Body of pancreas (tissue), 4 donors: Measurements from ENCODE around the gene RNF138. TPM values are rescaled to one million over a fixed set of nuclear protein-coding genes. Genes with fewer than 3 reads are reported as not detected.
A peak's percentile ranks its signal among the peaks of the same experiment; 100 is the strongest.

Source experiments
- ATAC-seq: fragments of 150-250 bp; one replicate; pipeline ENCODE4 v1.9.1; 2016
- DNase-seq, 4 donors: peaks; one replicate each; pipeline ENCODE4 v3.0.0-alpha.2; 2019
- H3K27ac ChIP-seq, 4 donors: fragments of 200-600 bp; sonication (generic); 1 replicate in 3 of 4; 2 replicates in 1 of 4; pipeline versions ENCODE4 v1.5.1 to v1.6.1; 2016 to 2019; ENCODE audit warnings: mild to moderate bottlenecking in 1 of 4, mixed read lengths in 1 of 4, moderate library complexity in 1 of 4
- H3K27me3 ChIP-seq, 2 donors: fragments of 200-600 bp; sonication (generic); one replicate each; pipeline ENCODE4 v1.6.0; 2016; ENCODE audit warnings: mild to moderate bottlenecking in 1 of 2
- H3K36me3 ChIP-seq, 2 donors: fragments of 200-600 bp; sonication (generic); replicated peaks in 1 of 2; 2 replicates each; pipeline ENCODE4 v1.5.1; 2016; ENCODE audit warnings: low read depth in 2 of 2; ENCODE audit not compliant: insufficient read depth in 1 of 2
- H3K4me1 ChIP-seq: fragments of 200-600 bp; sonication (generic); one replicate; pipeline ENCODE4 v1.6.0; 2016
- H3K4me3 ChIP-seq, 2 donors: fragments of 200-600 bp; sonication (generic); 1 replicate in 1 of 2; 2 replicates in 1 of 2; pipeline ENCODE4 v1.5.1; 2016 to 2019
- H3K9me3 ChIP-seq, 3 donors: fragments of 200-600 bp; sonication (generic); 1 replicate in 2 of 3; 2 replicates in 1 of 3; pipeline ENCODE4 v1.5.1; 2016
- CTCF ChIP-seq, 7 experiments: fragments of 450-650 bp in 4 of 7; fragments of 200-600 bp in 3 of 7; sonication (generic) in 3 of 7; IDR thresholded peaks; one replicate each; pipeline ENCODE4 v1.5.1; 2016 to 2019; ENCODE audit warnings: antibody characterized with exemption in 7 of 7
- POLR2A ChIP-seq, 3 donors: fragments of 450-650 bp; IDR thresholded peaks; one replicate each; pipeline ENCODE4 v1.6.1; 2016; ENCODE audit warnings: antibody characterized with exemption in 3 of 3, mild to moderate bottlenecking in 2 of 3
- WGBS, 2 donors: methylation state at CpG; one replicate each; pipeline ENCODE4 v1.1.5; 2017; 5-methylcytosine and 5-hydroxymethylcytosine counted together
- intact Hi-C: fragments of 100-400 bp; cut with DNase I; formaldehyde crosslinking; loops from one replicate; pipeline ENCODE4 v1.15.1; 2023
- total RNA-seq, 2 donors: library from RNA; depleted of rRNA; stranded (reverse); fragments of >200 nt; gene quantifications; one replicate each; pipeline ENCODE4 v1.1.0, GENCODE V29; 2016

Gene RNF138
- total RNA-seq, 2 donors from 2014 or later, result 5.3 to 10.4 TPM

- 91 to 94% methylated on average over 3 of the region's 3 CpGs for WGBS, 2 donors
- H3K27ac ChIP-seq, result no peak overlapping the region
Measured at GRCh38 chr18:32110005-32110404, 18.3 kb downstream of the RNF138 start.

GRCh38 chr18:32111706-32112105, 20.0 kb downstream of the RNF138 start:
- no peak for TF ChIP-seq POLR2A (IDR thresholded peaks at IDR 0.05)
- TF ChIP-seq CTCF (IDR thresholded peaks at IDR 0.05), result no peak
- Histone ChIP-seq H3K27ac (no peak overlapping the region), H3K36me3 (no peaks in the 10 kb centered on the region), H3K9me3 (no peaks in the 10 kb centered on the region), H3K4me3 (no peak overlapping the region), H3K27me3 (no peaks in the 10 kb centered on the region), H3K4me1 (peaks cover 11% of the 10 kb centered on the region)
- ATAC-seq, result no peak
- WGBS, 2 donors, result 50 to 63% methylated on average over 3 of the region's 3 CpGs
- DNase-seq, result no peak
- intact Hi-C loops, result no loop called here

More at GRCh38 chr18:32110005-32110404, 18.3 kb downstream of the RNF138 start:
- H3K9me3 ChIP-seq, result no peaks in the 10 kb centered on the region
- no peak for TF ChIP-seq CTCF (IDR thresholded peaks at IDR 0.05)
- no peak for TF ChIP-seq POLR2A (IDR thresholded peaks at IDR 0.05)
- intact Hi-C loops, result no loop called here
- H3K4me1 ChIP-seq, result peaks cover 16% of the 10 kb centered on the region
- ATAC-seq (no peak), DNase-seq (no peak)
- no peaks in the 10 kb centered on the region for H3K36me3 ChIP-seq
- no peaks in the 10 kb centered on the region for H3K27me3 ChIP-seq
- no peak overlapping the region for H3K4me3 ChIP-seq

GRCh38 chr18:32112826-32113225, 21.2 kb downstream of the RNF138 start:
- H3K27ac ChIP-seq, result no peak overlapping the region
- H3K27me3 ChIP-seq, result no peaks in the 10 kb centered on the region
- DNase-seq, result no peak
- H3K4me1 ChIP-seq, result peaks cover 11% of the 10 kb centered on the region
- peaks cover 0 to 3% of the 10 kb centered on the region in 2 donors for H3K36me3 ChIP-seq
- TF ChIP-seq CTCF (IDR thresholded peaks at IDR 0.05) (no peak), POLR2A (IDR thresholded peaks at IDR 0.05) (no peak)
- ATAC-seq, result no peak
- no peaks in the 10 kb centered on the region for H3K9me3 ChIP-seq
- no peak overlapping the region for H3K4me3 ChIP-seq
- 77 to 80% methylated on average over 4 of the region's 4 CpGs for WGBS, 2 donors
- intact Hi-C loops, result no loop called here

- TF ChIP-seq CTCF (IDR thresholded peaks at IDR 0.05), result no peak
- TF ChIP-seq POLR2A (IDR thresholded peaks at IDR 0.05), result no peak
- WGBS, 2 donors, result 77 to 78% methylated on average over 4 of the region's 4 CpGs
Measured at GRCh38 chr18:32114293-32114942, 22.7 kb downstream of the RNF138 start.

GRCh38 chr18:32122039-32122438, 30.4 kb downstream of the RNF138 start:
- peaks cover 11% of the 10 kb centered on the region for H3K4me1 ChIP-seq
- H3K4me3 ChIP-seq, result no peak overlapping the region
- DNase-seq, result peak in 2 of 4 donors; percentile 26 to 32
- ATAC-seq, result peak; percentile 71
- H3K27me3 ChIP-seq, result no peaks in the 10 kb centered on the region
- peak overlapping the region in 1 of 4 donors; percentile 30 for H3K27ac ChIP-seq
- TF ChIP-seq CTCF (IDR thresholded peaks at IDR 0.05), result no peak
- TF ChIP-seq POLR2A (IDR thresholded peaks at IDR 0.05), result no peak
- WGBS, 2 donors, result 33 to 44% methylated on average over 5 of the region's 5 CpGs
- peaks cover 0 to 9% of the 10 kb centered on the region in 2 donors for H3K36me3 ChIP-seq
- no peaks in the 10 kb centered on the region for H3K9me3 ChIP-seq
- intact Hi-C loops, result no loop called here

More at GRCh38 chr18:32114293-32114942, 22.7 kb downstream of the RNF138 start:
- no peak for DNase-seq
- intact Hi-C loops, result no loop called here
- Histone ChIP-seq H3K9me3 (no peaks in the 10 kb centered on the region), H3K27me3 (no peaks in the 10 kb centered on the region), H3K4me1 (peaks cover 11% of the 10 kb centered on the region), H3K4me3 (no peak overlapping the region), H3K27ac (peak overlapping the region in 1 of 4 donors; percentile 21), H3K36me3 (peaks cover 0 to 5% of the 10 kb centered on the region in 2 donors)
- ATAC-seq, result no peak
